Gastrocnemius medialis (tissue), 4 donors: Measurements from ENCODE around the gene S100A16. TPM values are rescaled to one million over a fixed set of nuclear protein-coding genes. Genes with fewer than 3 reads are reported as not detected.
"Not testable (repeated sequence)": the region's sequence is repeated elsewhere in the genome, so short reads cannot be mapped to it uniquely, and the experiment has no call there.

Source experiments
- ATAC-seq, 2 donors: fragments of 150-250 bp; one replicate each; pipeline ENCODE4 v1.9.1; 2016
- DNase-seq, 2 donors: peaks; one replicate each; pipeline ENCODE4 v3.0.0-alpha.2; 2019
- H3K27ac ChIP-seq, 4 donors: fragments of 200-600 bp; sonication (generic); 1 replicate in 1 of 4; 2 replicates in 3 of 4; pipeline ENCODE4 v1.5.1; 2016 to 2018; ENCODE audit warnings: mild to moderate bottlenecking in 2 of 4, moderate library complexity in 1 of 4
- H3K27me3 ChIP-seq, 3 donors: fragments of 200-600 bp; sonication (generic) in 2 of 3; 1 replicate in 1 of 3; 2 replicates in 2 of 3; pipeline versions ENCODE4 v1.5.1 to v1.6.0; 2016 to 2019; ENCODE audit warnings: mild to moderate bottlenecking in 1 of 3, moderate library complexity in 1 of 3
- H3K36me3 ChIP-seq, 2 donors: fragments of 200-600 bp; sonication (generic) in 1 of 2; one replicate each; pipeline ENCODE4 v1.5.1; 2017 to 2018
- H3K4me1 ChIP-seq, 2 donors: fragments of 200-600 bp; sonication (generic) in 1 of 2; one replicate each; pipeline ENCODE4 v1.5.1; 2016 to 2017; ENCODE audit warnings: mild to moderate bottlenecking in 2 of 2
- H3K4me3 ChIP-seq, 4 donors: fragments of 200-600 bp; sonication (generic) in 3 of 4; 1 replicate in 1 of 4; 2 replicates in 3 of 4; pipeline ENCODE4 v1.5.1; 2016 to 2019; ENCODE audit warnings: mild to moderate bottlenecking in 2 of 4
- H3K9me3 ChIP-seq, 3 donors: fragments of 200-600 bp; sonication (generic) in 2 of 3; 1 replicate in 1 of 3; 2 replicates in 2 of 3; pipeline ENCODE4 v1.5.1; 2016 to 2019
- CTCF ChIP-seq, 5 experiments: fragments of 450-650 bp in 3 of 5; fragments of 200-600 bp in 2 of 5; sonication (generic) in 2 of 5; IDR thresholded peaks in 4 of 5; conservative IDR thresholded peaks in 1 of 5; 1 replicate in 4 of 5; 2 replicates in 1 of 5; pipeline ENCODE4 v1.5.1; 2016 to 2019; ENCODE audit warnings: antibody characterized with exemption in 5 of 5, mild to moderate bottlenecking in 3 of 5, moderate library complexity in 3 of 5
- POLR2A ChIP-seq, 2 donors: fragments of 450-650 bp; IDR thresholded peaks; one replicate each; pipeline ENCODE4 v1.6.1; 2017; ENCODE audit warnings: antibody characterized with exemption in 2 of 2, mild to moderate bottlenecking in 2 of 2, moderate library complexity in 2 of 2
- in situ Hi-C, 4 donors: fragments of 200-750 bp; cut with MboI; loops; one replicate each; pipeline versions ENCODE4 v1.15.0 to v1.8.0; 2017; ENCODE audit warnings: low sequenced_read_pairs in 4 of 4
- intact Hi-C: fragments of 100-400 bp; cut with DNase I; formaldehyde crosslinking; loops from one replicate; pipeline ENCODE4 v1.15.1; 2023; ENCODE audit warnings: low total_unique reads
- total RNA-seq, 4 donors: library from RNA; depleted of rRNA; stranded (reverse); fragments of >200 nt; gene quantifications; one replicate each; pipeline versions ENCODE4 v1.1.0 to v1.2.3, GENCODE V29; 2016

The S100A16 gene
- total RNA-seq, 4 donors from 2014 or later: 21.5 to 52.1 (median 40.7) TPM

DNA sequence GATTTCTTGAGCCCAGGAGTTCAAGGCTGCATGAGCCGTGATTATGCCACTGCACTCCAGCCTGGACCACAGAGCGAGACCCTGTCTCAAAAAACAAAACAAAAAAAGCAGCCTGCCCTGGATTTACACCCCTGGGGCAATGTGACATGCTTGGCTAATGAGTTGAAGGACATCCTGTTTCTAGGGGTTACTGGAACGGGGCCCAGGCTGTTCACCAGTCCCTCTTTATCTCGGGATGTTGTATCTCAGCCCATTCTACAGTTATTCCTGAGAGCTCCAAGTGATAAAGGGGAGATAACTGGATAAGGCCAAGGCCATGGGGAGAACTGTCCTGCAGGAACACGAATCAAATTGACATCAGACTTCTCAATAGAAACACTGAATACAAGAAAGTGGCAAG, 25.6 kb downstream of the S100A16 start:
- Histone ChIP-seq H3K27me3 (no peaks in the 10 kb centered on the region), H3K27ac (no peak overlapping the region), H3K9me3 (no peaks in the 10 kb centered on the region), H3K36me3 (no peaks in the 10 kb centered on the region), H3K4me1 (no peaks in the 10 kb centered on the region), H3K4me3 (no peak overlapping the region)
- ATAC-seq (no peak), DNase-seq (no peak)
- TF ChIP-seq POLR2A (IDR thresholded peaks at IDR 0.05): no peak
- TF ChIP-seq CTCF (IDR thresholded peaks at IDR 0.05 in 4 of 5, conservative IDR thresholded peaks at IDR 0.05 in 1 of 5): no peak
- intact Hi-C loops (no loop called here), in situ Hi-C loops (loop anchor here in 1 of 4 donors (25.0 kb wide), 1 partner anchor 150 kb away; the partner anchor contains the start of gene INTS3)

DNA sequence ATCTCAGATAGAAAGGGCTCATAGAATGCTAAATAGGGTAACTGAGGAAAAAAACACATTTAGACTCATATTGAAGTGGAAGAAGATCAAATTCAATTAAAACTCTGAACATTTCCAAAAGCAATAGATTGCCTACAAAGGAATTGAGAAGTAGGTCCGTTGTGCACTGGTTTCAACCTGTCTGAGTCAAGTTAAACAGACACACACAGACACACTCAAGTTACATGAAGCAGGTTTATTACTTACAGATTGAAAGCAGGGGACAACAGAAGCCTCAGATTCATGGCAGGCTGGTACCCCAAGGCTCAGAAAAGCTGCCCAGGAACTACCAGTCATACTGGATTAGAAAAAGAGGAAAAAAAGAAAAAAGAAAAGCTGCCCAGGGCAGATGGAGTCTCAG, 26.6 kb downstream of the S100A16 start:
- no peak for TF ChIP-seq CTCF (IDR thresholded peaks at IDR 0.05 in 4 of 5, conservative IDR thresholded peaks at IDR 0.05 in 1 of 5)
- no peaks in the 10 kb centered on the region for H3K27me3 ChIP-seq
- H3K4me3 ChIP-seq: no peak overlapping the region
- ATAC-seq: no peak
- in situ Hi-C loops (loop anchor here in 1 of 4 donors (25.0 kb wide), 1 partner anchor 151 kb away; the partner anchor contains the start of gene INTS3), intact Hi-C loops (no loop called here)
- no peak overlapping the region for H3K27ac ChIP-seq
- no peak for DNase-seq
- no peaks in the 10 kb centered on the region for H3K4me1 ChIP-seq
- no peaks in the 10 kb centered on the region for H3K9me3 ChIP-seq
- no peaks in the 10 kb centered on the region for H3K36me3 ChIP-seq

- intact Hi-C loops: no loop called here
- no peak for TF ChIP-seq POLR2A (IDR thresholded peaks at IDR 0.05)
Measured at GRCh38 chr1:153585006-153585405, 27.9 kb downstream of the S100A16 start.

DNA sequence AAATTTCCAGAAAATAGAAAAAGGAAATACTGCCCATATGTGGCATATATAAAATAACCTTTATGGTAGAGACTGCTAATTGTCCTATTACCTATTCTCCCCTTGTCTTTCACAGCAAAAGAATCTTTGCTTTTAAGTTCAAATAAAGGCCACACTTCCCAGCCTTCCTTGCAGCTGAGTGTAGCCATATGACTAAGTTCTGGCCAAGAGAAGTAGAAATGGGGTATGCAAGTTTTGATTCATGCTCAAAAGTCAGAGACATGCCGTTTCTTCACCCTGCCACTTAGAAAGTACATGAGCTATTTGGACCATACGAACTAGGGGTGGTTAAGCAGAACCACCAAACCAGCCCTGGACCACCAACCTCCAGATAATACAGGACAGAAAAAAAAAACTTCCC, 29.0 kb downstream of the S100A16 start:
- Histone ChIP-seq H3K36me3 (no peaks in the 10 kb centered on the region), H3K4me3 (no peak overlapping the region), H3K27ac (no peak overlapping the region), H3K9me3 (no peaks in the 10 kb centered on the region), H3K4me1 (no peaks in the 10 kb centered on the region), H3K27me3 (no peaks in the 10 kb centered on the region)
- in situ Hi-C loops (loop anchor here in 1 of 4 donors (25.0 kb wide), 1 partner anchor 153 kb away; the partner anchor contains the start of gene INTS3), intact Hi-C loops (no loop called here)
- ATAC-seq (no peak), DNase-seq (no peak)
- TF ChIP-seq CTCF (IDR thresholded peaks at IDR 0.05 in 4 of 5, conservative IDR thresholded peaks at IDR 0.05 in 1 of 5) (no peak), POLR2A (IDR thresholded peaks at IDR 0.05) (no peak)

More at GRCh38 chr1:153585006-153585405, 27.9 kb downstream of the S100A16 start:
- H3K4me3 ChIP-seq: no peak overlapping the region
- no peaks in the 10 kb centered on the region for H3K4me1 ChIP-seq
- no peaks in the 10 kb centered on the region for H3K36me3 ChIP-seq
- DNase-seq (no peak), ATAC-seq (no peak)
- no peaks in the 10 kb centered on the region for H3K27me3 ChIP-seq
- H3K9me3 ChIP-seq: no peaks in the 10 kb centered on the region
- in situ Hi-C loops: loop anchor here in 1 of 4 donors (25.0 kb wide), 1 partner anchor 152 kb away; the partner anchor contains the start of gene INTS3
- no peak overlapping the region for H3K27ac ChIP-seq

- in situ Hi-C loops: loop anchor here in 1 of 4 donors (25.0 kb wide), 1 partner anchor 154 kb away; the partner anchor contains the start of gene INTS3
- H3K4me3 ChIP-seq, ATAC-seq, H3K27ac ChIP-seq, H3K27me3 ChIP-seq, H3K4me1 ChIP-seq, intact Hi-C loops, DNase-seq, H3K9me3 ChIP-seq, H3K36me3 ChIP-seq: not testable (repeated sequence)
Measured at GRCh38 chr1:153583514-153583913, 29.4 kb downstream of the S100A16 start.

GRCh38 chr1:153582836-153583235, 30.1 kb downstream of the S100A16 start:
- intact Hi-C loops, H3K27me3 ChIP-seq, H3K36me3 ChIP-seq, ATAC-seq, H3K4me1 ChIP-seq, H3K27ac ChIP-seq, H3K4me3 ChIP-seq, H3K9me3 ChIP-seq, DNase-seq: not testable (repeated sequence)
- in situ Hi-C loops: loop anchor here in 1 of 4 donors (25.0 kb wide), 1 partner anchor 154 kb away; the partner anchor contains the start of gene INTS3
